Measurements from ENCODE around the gene SIX4.

SIX4 gene

DNA sequence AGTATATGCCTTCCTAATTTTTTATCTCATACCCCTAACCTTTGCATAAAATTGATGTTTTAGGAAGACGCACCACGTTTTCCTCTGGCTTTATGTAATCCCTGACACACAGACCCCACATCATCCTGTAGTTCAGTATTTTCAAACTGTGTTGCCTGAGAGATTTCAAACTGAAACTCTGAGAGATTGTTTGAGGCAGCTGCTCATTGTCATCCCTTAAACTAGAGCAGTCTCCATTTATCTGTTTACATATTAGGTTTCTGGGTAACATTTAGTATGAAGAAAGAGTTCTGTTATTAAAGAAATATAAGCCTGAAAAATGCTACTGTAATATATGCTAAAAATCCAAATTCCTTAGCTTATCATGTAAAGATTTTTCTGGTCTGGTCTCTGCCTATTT is 34.7 kb upstream of the SIX4 start:
- Histone ChIP-seq H3K79me2 (ENCODE audit: control insufficient read depth, low read length) (peaks cover 80% of the 10 kb centered on the region), H3F3A (ENCODE audit: control insufficient read depth, insufficient read depth) (no peaks in the 10 kb centered on the region), H3K4me1 (ENCODE audit: control insufficient read depth, low read length) (peaks cover 21% of the 10 kb centered on the region), H3K4me2 (ENCODE audit: low read length) (no peak overlapping the region), H3K9me3 (ENCODE audit: control insufficient read depth, insufficient read depth, low read length) (no peaks in the 10 kb centered on the region), H3K27me3 (ENCODE audit: control insufficient read depth, low read length) (no peaks in the 10 kb centered on the region), H3K9me2 (replicated peaks; ENCODE audit: control insufficient read depth, low read length) (no peaks in the 10 kb centered on the region), H4K20me1 (ENCODE audit: control insufficient read depth, insufficient read depth, low read depth, low read length) (0 out of 2 replicates have a peak, but pooled peaks cover 3% of the 10 kb centered on the region), H3K36me3 (ENCODE audit: control insufficient read depth, low read length) (no peaks in the 10 kb centered on the region), H3K4me3 (ENCODE audit: low read length) (no peak overlapping the region), H3K27ac (ENCODE audit: low read depth, low read length) (no peak overlapping the region)
- TF ChIP-seq CTCF (IDR thresholded peaks at IDR 0.05; ENCODE audit: low read depth, low read length, poor library complexity, severe bottlenecking) (no peak), EZH2phosphoT487 (IDR thresholded peaks at IDR 0.05; ENCODE audit: borderline replicate concordance, low read length) (no peak)

DNA sequence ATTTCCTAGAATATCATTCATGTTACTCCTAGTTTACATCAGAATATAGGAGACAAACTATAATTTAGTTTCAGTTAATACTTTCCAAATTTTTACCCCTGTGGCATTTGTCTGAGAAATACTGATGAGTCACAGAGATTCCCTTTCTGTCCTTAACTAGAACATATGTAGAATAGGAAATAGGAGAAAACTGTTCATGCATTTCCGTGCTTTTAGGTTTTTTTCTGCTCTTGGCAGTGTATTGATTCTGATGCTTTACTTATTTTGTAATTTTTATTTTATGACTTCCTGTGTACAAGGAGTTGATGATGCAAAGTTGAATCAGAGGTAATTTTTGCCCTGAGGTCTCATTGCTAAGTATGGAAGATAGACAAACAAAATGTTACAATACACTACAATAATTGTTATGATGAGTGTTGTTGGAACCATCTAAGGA is 33.4 kb upstream of the SIX4 start:
- Histone ChIP-seq H3F3A (ENCODE audit: control insufficient read depth, insufficient read depth) (no peaks in the 10 kb centered on the region), H4K20me1 (ENCODE audit: control insufficient read depth, insufficient read depth, low read depth, low read length) (0 out of 2 replicates have a peak, but pooled peaks cover 7% of the 10 kb centered on the region), H3K4me1 (ENCODE audit: control insufficient read depth, low read length) (peaks cover 33% of the 10 kb centered on the region), H3K27ac (ENCODE audit: low read depth, low read length) (no peak overlapping the region), H3K4me2 (ENCODE audit: low read length) (no peak overlapping the region), H3K9me3 (ENCODE audit: control insufficient read depth, insufficient read depth, low read length) (no peaks in the 10 kb centered on the region), H3K36me3 (ENCODE audit: control insufficient read depth, low read length) (no peaks in the 10 kb centered on the region), H3K27me3 (ENCODE audit: control insufficient read depth, low read length) (no peaks in the 10 kb centered on the region), H3K4me3 (ENCODE audit: low read length) (no peak overlapping the region), H3K9me2 (replicated peaks; ENCODE audit: control insufficient read depth, low read length) (no peaks in the 10 kb centered on the region), H3K79me2 (ENCODE audit: control insufficient read depth, low read length) (peaks cover 86% of the 10 kb centered on the region)
- TF ChIP-seq EZH2phosphoT487 (IDR thresholded peaks at IDR 0.05; ENCODE audit: borderline replicate concordance, low read length) (no peak), CTCF (IDR thresholded peaks at IDR 0.05; ENCODE audit: low read depth, low read length, poor library complexity, severe bottlenecking) (no peak)

DNA sequence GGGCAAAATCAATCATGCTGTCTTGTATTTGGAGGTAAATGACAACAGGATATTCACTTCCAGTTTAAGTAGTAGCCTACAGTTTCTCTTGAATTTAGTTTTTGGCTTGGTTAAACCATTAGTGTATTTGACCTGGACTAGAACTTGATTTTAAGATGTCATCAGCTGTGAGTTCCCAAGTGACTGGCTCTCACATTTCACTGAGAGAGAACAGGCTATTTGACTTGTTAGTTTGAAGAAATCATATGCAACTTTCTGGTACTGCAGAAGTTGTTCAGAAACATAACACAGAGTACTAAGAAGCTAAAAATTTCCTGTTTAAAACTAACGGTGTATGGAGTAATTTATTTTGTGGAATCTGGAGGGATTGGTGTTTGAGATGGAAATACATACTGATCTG is 32.7 kb upstream of the SIX4 start:
- 0 out of 2 replicates have a peak, but pooled peaks cover 5% of the 10 kb centered on the region for H4K20me1 ChIP-seq (ENCODE audit: control insufficient read depth, insufficient read depth, low read depth, low read length)

More for the DNA sequence above, 32.7 kb upstream of the SIX4 start:
- Histone ChIP-seq H3F3A (ENCODE audit: control insufficient read depth, insufficient read depth) (no peaks in the 10 kb centered on the region), H3K4me1 (ENCODE audit: control insufficient read depth, low read length) (peaks cover 36% of the 10 kb centered on the region), H3K4me2 (ENCODE audit: low read length) (no peak overlapping the region), H3K27ac (ENCODE audit: low read depth, low read length) (no peak overlapping the region), H3K4me3 (ENCODE audit: low read length) (no peak overlapping the region), H3K36me3 (ENCODE audit: control insufficient read depth, low read length) (no peaks in the 10 kb centered on the region), H3K27me3 (ENCODE audit: control insufficient read depth, low read length) (no peaks in the 10 kb centered on the region), H3K9me3 (ENCODE audit: control insufficient read depth, insufficient read depth, low read length) (no peaks in the 10 kb centered on the region), H3K9me2 (replicated peaks; ENCODE audit: control insufficient read depth, low read length) (no peaks in the 10 kb centered on the region), H3K79me2 (ENCODE audit: control insufficient read depth, low read length) (peaks cover 88% of the 10 kb centered on the region)
- TF ChIP-seq CTCF (IDR thresholded peaks at IDR 0.05; ENCODE audit: low read depth, low read length, poor library complexity, severe bottlenecking) (no peak), EZH2phosphoT487 (IDR thresholded peaks at IDR 0.05; ENCODE audit: borderline replicate concordance, low read length) (no peak)
